HepG2 (cell line): ENCODE results near the gene CD81. TPM values are rescaled to one million over a fixed set of nuclear protein-coding genes. Genes with fewer than 3 reads are reported as not detected.

ENCODE experiments used
- ATAC-seq: fragments of 200-7000 bp; cut with Tn5 transposase; 3 replicates; pipeline ENCODE4 v1.9.1; 2020; ENCODE audit warnings: mild to moderate bottlenecking, moderate library complexity
- BruUV-seq: library from RNA; stranded (reverse); fragments of 400-500 nt; replicated peaks from 2 replicates; lab custom pipeline; 2021; lab: Mats Ljungman, UMichigan
- CTCF ChIA-PET: fragments of 300-600 bp; formaldehyde crosslinking; extraction: SDS; loops from one replicate; lab custom pipeline; 2021; ENCODE audit warnings: low total read pairs, inconsistent platforms, low intra/inter-chr PET ratio; lab: Yijun Ruan, JAX
- POLR2A ChIA-PET: fragments of 350-600 bp; sonication (Branson Sonifier 250); formaldehyde crosslinking; loops from one replicate; lab custom pipeline; 2020; ENCODE audit warnings: antibody characterized with exemption, inconsistent platforms; lab: Yijun Ruan, JAX
- DNase-seq: peaks from one replicate; pipeline ENCODE4 v3.0.0-alpha.2; 2015; ENCODE audit warnings: low spot score
- FAIRE-seq: peaks from 3 replicates; lab custom pipeline; 2011; peaks lifted over from hg19 to GRCh38; lab: Jason Lieb, UNC
- H2AFZ ChIP-seq: one replicate; pipeline ENCODE4 v1.6.1; 2011; ENCODE audit warnings: low read length, inconsistent platforms
- H3K27ac ChIP-seq: fragments of 300-600 bp; 3 replicates; pipeline ENCODE4 v1.8.0; 2011; ENCODE audit warnings: mixed run types, mild to moderate bottlenecking, mixed read lengths, low read length, inconsistent platforms; ENCODE audit not compliant: insufficient read depth; ENCODE audit errors: extremely low read length
- H3K27me3 ChIP-seq, 2 experiments: fragments of 200-600 bp in 1 of 2; 2 replicates in 1 of 2; 3 replicates in 1 of 2; pipeline versions ENCODE4 v1.6.0 to v1.8.0; 2011; ENCODE audit warnings: low read length in 2 of 2, mild to moderate bottlenecking in 2 of 2, moderate library complexity in 2 of 2, inconsistent platforms in 1 of 2; ENCODE audit not compliant: insufficient read depth in 2 of 2, control insufficient read depth in 1 of 2
- H3K36me3 ChIP-seq, 2 experiments: fragments of 200-600 bp in 1 of 2; replicated peaks in 1 of 2; 2 replicates in 1 of 2; 3 replicates in 1 of 2; pipeline versions ENCODE4 v1.5.1 to v1.8.0; 2011; ENCODE audit warnings: low read length in 2 of 2, inconsistent platforms in 1 of 2; ENCODE audit not compliant: insufficient read depth in 2 of 2, control insufficient read depth in 1 of 2
- H3K4me1 ChIP-seq: 2 replicates; pipeline ENCODE4 v1.5.1; 2012; ENCODE audit warnings: low read length, inconsistent platforms; ENCODE audit not compliant: insufficient read depth
- H3K4me2 ChIP-seq: 2 replicates; pipeline ENCODE4 v1.6.0; 2011; ENCODE audit warnings: low read depth, low read length, inconsistent platforms
- H3K4me3 ChIP-seq, 3 experiments: fragments of 200-600 bp in 1 of 3; sonication (generic), shearing (Covaris generic) in 1 of 3; replicated peaks in 1 of 3; 2 replicates each; pipeline ENCODE4 v1.5.1; 2011 to 2016; ENCODE audit warnings: low read length in 3 of 3, inconsistent platforms in 2 of 3, low read depth in 2 of 3, mild to moderate bottlenecking in 2 of 3, control low read depth in 1 of 3, mixed read lengths in 1 of 3; ENCODE audit not compliant: insufficient read depth in 1 of 3
- H3K79me2 ChIP-seq: one replicate; pipeline ENCODE4 v1.6.1; 2011; ENCODE audit warnings: low read length, inconsistent platforms; ENCODE audit not compliant: insufficient read depth
- H3K9ac ChIP-seq: 2 replicates; pipeline ENCODE4 v1.6.0; 2011; ENCODE audit warnings: mild to moderate bottlenecking, low read depth, low read length, inconsistent platforms; ENCODE audit not compliant: insufficient read depth
- H3K9me3 ChIP-seq: 2 replicates; pipeline ENCODE4 v1.5.1; 2012; ENCODE audit warnings: mild to moderate bottlenecking, low read length
- H4K20me1 ChIP-seq: 2 replicates; pipeline ENCODE4 v1.6.0; 2011; ENCODE audit warnings: inconsistent platforms, mild to moderate bottlenecking, low read length, moderate library complexity; ENCODE audit not compliant: insufficient read depth
- HNRNPK ChIP-seq: fragments of 200-400 bp; formaldehyde crosslinking; IDR thresholded peaks from 2 replicates; pipeline ENCODE4 v1.6.1; 2018; ENCODE audit warnings: low read length, low read depth, moderate library complexity, mild to moderate bottlenecking; ENCODE audit not compliant: poor library complexity, severe bottlenecking
- MED1 ChIP-seq: sonication (generic); formaldehyde crosslinking; IDR thresholded peaks from 2 replicates; pipeline ENCODE4 v1.4.0; 2020; ENCODE audit warnings: missing genetic modification reagents
- POLR2A ChIP-seq, 2 experiments: IDR thresholded peaks; 2 replicates each; pipeline ENCODE4 v1.6.1; 2011; ENCODE audit warnings: low read depth in 2 of 2, low read length in 2 of 2, mild to moderate bottlenecking in 1 of 2, moderate library complexity in 1 of 2; ENCODE audit not compliant: insufficient read depth in 1 of 2
- REST ChIP-seq, 2 experiments: IDR thresholded peaks; 2 replicates each; pipeline ENCODE4 v1.6.1; 2011 to 2012; ENCODE audit warnings: low read length in 2 of 2, borderline replicate concordance in 1 of 2, low read depth in 1 of 2, mild to moderate bottlenecking in 1 of 2, moderate library complexity in 1 of 2
- ZNF17 ChIP-seq: sonication (generic); formaldehyde crosslinking; IDR thresholded peaks from 2 replicates; pipeline ENCODE4 v1.5.0; 2020; ENCODE audit warnings: mild to moderate bottlenecking, missing genetic modification reagents
- ZNF205 ChIP-seq: IDR thresholded peaks from 2 replicates; pipeline ENCODE4 v1.6.1; 2018; ENCODE audit warnings: missing biosample characterization, missing genetic modification reagents
- ZNF570 ChIP-seq: sonication (generic); formaldehyde crosslinking; IDR thresholded peaks from 2 replicates; pipeline ENCODE4 v1.4.0; 2020; ENCODE audit warnings: mild to moderate bottlenecking, missing genetic modification reagents, borderline replicate concordance
- WGBS: methylation state at CpG from one replicate; pipeline ENCODE4 v1.1.6; 2017; ENCODE audit warnings: low lambda C conversion rate; 5-methylcytosine and 5-hydroxymethylcytosine counted together
- in situ Hi-C: cut with HindIII; loops from 2 replicates; pipeline ENCODE4 v1.10.0; 2017; ENCODE audit warnings: low pct_unique_long_range_greater_than_20kb; ENCODE audit not compliant: extremely low pct_ligation_motif_present
- intact Hi-C: fragments of 100-400 bp; cut with micrococcal nuclease; formaldehyde crosslinking; loops from one replicate; pipeline ENCODE4 v1.10.0; 2022; ENCODE audit not compliant: unreplicated experiment
- polyA plus RNA-seq, 8 experiments: library from polyadenylated mRNA; depleted of rRNA in 3 of 8; stranded (reverse) in 7 of 8; unstranded in 1 of 8; fragments of >200 nt; fragmentation: Illumina TruSeq in 4 of 8; extraction: Trizol in 4 of 8; gene quantifications; 2 replicates each; pipeline versions ENCODE4 v1.2.1 to v1.2.3, GENCODE V29; 2011 to 2016; ENCODE audit warnings: low read depth in 4 of 8, missing spikeins in 1 of 8, mixed read lengths in 1 of 8; ENCODE audit not compliant: insufficient read depth in 1 of 8
- total RNA-seq, 5 experiments: library from RNA; depleted of rRNA; stranded (reverse); fragments of >200 nt; fragmentation: Illumina TruSeq; extraction: Trizol; gene quantifications; 2 replicates each; pipeline ENCODE4 v1.2.3, GENCODE V29; 2016; ENCODE audit warnings: low read depth in 1 of 5
- TF ChIP-seq, protein P1 (sequence below): sonication (generic); formaldehyde crosslinking; conservative IDR thresholded peaks from 2 replicates; pipeline ENCODE4 v1.4.0; 2020; ENCODE audit warnings: missing genetic modification reagents

The CD81 gene
- total and polyA plus RNA-seq, 2 of the 13 experiments (the other 11 are each of a cell fraction or from before 2014, with no cell fraction given), result not detected

GRCh38 chr11:2409126-2409525 lies 32.0 kb downstream of the CD81 start:
- H3K27me3 ChIP-seq, result no peaks in the 10 kb centered on the region
- no TSS peak for BruUV-seq
- TF ChIP-seq HNRNPK (no peak), ZNF17 (no peak), MED1 (CRISPR knock-in tag) (no peak), ZNF570 (CRISPR knock-in tag) (no peak), REST (IDR thresholded peaks at IDR 0.05; ENCODE audit: borderline replicate concordance in 1 of 2, low read depth in 1 of 2, low read length in 2 of 2) (no peak), POLR2A (IDR thresholded peaks at IDR 0.05; ENCODE audit: insufficient read depth in 1 of 2, low read depth in 2 of 2, low read length in 2 of 2) (no peak), ZNF205 (CRISPR knock-in tag) (no peak)
- TF ChIP-seq, protein P1, sequence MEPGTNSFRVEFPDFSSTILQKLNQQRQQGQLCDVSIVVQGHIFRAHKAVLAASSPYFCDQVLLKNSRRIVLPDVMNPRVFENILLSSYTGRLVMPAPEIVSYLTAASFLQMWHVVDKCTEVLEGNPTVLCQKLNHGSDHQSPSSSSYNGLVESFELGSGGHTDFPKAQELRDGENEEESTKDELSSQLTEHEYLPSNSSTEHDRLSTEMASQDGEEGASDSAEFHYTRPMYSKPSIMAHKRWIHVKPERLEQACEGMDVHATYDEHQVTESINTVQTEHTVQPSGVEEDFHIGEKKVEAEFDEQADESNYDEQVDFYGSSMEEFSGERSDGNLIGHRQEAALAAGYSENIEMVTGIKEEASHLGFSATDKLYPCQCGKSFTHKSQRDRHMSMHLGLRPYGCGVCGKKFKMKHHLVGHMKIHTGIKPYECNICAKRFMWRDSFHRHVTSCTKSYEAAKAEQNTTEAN (CRISPR knock-in tag), result no peak
- H2AFZ ChIP-seq, result no peak overlapping the region
- H3K27ac ChIP-seq, result no peak overlapping the region
- 80% methylated on average over 10 of the region's 16 CpGs for WGBS
- no peak for DNase-seq
- H3K4me3 ChIP-seq, result peak overlapping the region in 2 of 3 experiments; percentile 32 to 66; a peak in 2 of 6 replicates
- no peaks in the 10 kb centered on the region for H4K20me1 ChIP-seq
- intact Hi-C loops, result no loop called here
- peaks cover 58% of the 10 kb centered on the region for H3K4me1 ChIP-seq
- ChIA-PET POLR2A (interaction anchor here (0.9 to 5.7 kb wide), 2 partner anchors 8 to 495 kb away, joined by 3 to 49 read pairs; partner anchors contain the start of gene TSSC4), CTCF (no interaction called here)
- no peak for FAIRE-seq
- H3K36me3 ChIP-seq, result no peaks in the 10 kb centered on the region
- H3K9me3 ChIP-seq, result no peaks in the 10 kb centered on the region
- peak overlapping the region; percentile 84 for H3K4me2 ChIP-seq
- no peak for ATAC-seq
- peak overlapping the region; percentile 49 for H3K9ac ChIP-seq
- no peaks in the 10 kb centered on the region for H3K79me2 ChIP-seq
- in situ Hi-C loops, result no loop called here
